Measurements from ENCODE around the gene ANTXR1.

DNA sequence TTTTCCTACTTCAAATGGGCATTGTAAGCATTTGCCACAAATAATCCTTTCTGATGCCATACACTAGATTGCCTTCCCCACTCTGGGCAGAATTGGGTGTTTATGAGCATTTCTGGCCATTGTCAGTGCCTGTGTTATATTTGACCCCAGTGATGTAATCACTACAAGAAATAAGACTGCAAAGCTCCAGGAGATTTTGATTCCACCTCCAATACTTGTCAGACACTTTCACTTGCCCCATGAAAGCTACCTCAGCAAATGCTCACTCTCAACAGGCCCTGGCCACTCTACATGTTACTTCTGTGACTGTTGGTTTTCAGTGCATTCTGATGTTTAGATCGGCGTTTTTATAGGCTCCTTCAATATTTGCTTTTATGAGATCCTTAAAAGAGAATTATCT lies 239.0 kb downstream of the ANTXR1 start:
- TF ChIP-seq, protein P1, sequence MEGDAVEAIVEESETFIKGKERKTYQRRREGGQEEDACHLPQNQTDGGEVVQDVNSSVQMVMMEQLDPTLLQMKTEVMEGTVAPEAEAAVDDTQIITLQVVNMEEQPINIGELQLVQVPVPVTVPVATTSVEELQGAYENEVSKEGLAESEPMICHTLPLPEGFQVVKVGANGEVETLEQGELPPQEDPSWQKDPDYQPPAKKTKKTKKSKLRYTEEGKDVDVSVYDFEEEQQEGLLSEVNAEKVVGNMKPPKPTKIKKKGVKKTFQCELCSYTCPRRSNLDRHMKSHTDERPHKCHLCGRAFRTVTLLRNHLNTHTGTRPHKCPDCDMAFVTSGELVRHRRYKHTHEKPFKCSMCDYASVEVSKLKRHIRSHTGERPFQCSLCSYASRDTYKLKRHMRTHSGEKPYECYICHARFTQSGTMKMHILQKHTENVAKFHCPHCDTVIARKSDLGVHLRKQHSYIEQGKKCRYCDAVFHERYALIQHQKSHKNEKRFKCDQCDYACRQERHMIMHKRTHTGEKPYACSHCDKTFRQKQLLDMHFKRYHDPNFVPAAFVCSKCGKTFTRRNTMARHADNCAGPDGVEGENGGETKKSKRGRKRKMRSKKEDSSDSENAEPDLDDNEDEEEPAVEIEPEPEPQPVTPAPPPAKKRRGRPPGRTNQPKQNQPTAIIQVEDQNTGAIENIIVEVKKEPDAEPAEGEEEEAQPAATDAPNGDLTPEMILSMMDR (IDR thresholded peaks at IDR 0.05; ENCODE audit: poor library complexity) = no peak
- TF ChIP-seq EZH2phosphoT487 (IDR thresholded peaks at IDR 0.05; ENCODE audit: low read depth, severe bottlenecking, unreplicated experiment) (no peak), EZH2 (IDR thresholded peaks at IDR 0.05; ENCODE audit: borderline replicate concordance) (no peak)

All from hepatocyte (in vitro differentiated cells).